AML-193 (cell line): ENCODE results near the gene ABHD17A.

ENCODE experiments used
- DNase-seq, 2 experiments: peaks; one replicate each; lab custom pipeline; 2025; lab: John Stamatoyannopoulos, UW

The ABHD17A gene

GRCh38 chr19:1853295-1854038 is 31.8 kb downstream of the ABHD17A start:
- DNase-seq: peak; percentile 64 to 75

- no peak for DNase-seq
Observed at GRCh38 chr19:1852581-1853128, 32.6 kb downstream of the ABHD17A start.

GRCh38 chr19:1851654-1852580 is 33.4 kb downstream of the ABHD17A start:
- DNase-seq: no peak

DNA sequence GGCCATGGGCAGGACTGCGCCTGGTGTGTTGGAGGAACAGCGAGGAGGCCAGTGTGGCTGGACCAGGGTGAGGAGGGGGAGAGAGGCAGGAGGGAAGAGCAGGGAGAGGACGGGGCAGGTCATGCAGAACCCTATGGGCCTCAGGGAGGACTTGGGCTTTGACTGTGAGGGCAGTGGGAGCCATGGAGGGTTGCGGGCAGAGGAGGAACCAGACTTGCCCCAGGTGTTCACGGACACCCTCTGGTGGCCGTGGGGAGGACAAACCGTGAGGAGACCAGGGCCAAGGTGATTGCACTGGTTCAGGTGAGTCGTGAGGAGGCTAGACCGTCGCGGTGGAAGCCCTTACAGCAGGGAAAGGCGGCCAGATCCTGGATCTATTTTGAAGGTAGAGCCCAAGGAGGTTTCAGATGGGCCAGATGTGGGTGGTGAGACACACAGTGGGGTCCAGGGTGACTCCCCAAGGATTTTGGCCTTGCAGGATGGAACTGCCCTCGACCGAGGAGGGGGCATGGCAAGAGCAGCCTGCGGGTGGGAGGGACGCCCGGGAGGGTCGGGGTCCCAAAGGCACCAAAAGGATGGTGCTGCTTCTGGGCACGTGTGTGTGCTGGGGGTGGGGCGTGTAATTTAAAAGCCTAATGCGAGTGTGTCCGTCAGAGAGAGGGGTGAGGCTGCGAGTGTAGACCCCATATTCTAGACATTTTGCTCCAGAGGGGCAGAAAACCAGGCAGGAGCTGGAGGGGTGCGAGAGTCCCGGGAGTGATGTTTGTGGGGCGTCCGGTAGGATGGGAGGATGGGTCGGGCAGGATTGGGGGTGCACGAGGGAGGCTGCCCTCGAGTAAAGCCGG is 34.3 kb downstream of the ABHD17A start:
- DNase-seq: no peak

DNA sequence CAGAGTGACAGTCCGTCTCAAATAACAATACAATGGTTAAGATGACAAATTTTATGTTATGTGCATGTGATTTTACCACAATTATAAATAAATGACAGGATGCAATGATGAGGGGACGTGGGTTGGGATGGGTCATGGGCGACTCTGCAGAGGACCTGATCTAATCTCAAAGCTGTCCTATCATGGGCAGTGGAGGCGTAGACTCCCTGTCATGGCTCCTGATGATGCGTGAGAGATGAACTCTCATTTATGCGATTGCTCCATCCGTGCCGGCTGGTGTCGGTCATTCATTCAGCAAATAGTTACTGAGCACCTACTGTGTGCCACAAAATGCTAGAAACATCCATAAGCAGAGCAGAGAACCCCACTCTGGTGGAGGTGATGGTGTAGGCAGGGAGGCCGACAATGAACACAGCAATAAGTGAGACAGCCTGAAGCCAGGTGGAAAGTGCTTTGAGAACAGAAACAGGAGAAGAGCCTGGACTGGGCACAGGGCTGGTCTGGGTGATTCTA is 35.4 kb downstream of the ABHD17A start:
- no peak for DNase-seq

DNA sequence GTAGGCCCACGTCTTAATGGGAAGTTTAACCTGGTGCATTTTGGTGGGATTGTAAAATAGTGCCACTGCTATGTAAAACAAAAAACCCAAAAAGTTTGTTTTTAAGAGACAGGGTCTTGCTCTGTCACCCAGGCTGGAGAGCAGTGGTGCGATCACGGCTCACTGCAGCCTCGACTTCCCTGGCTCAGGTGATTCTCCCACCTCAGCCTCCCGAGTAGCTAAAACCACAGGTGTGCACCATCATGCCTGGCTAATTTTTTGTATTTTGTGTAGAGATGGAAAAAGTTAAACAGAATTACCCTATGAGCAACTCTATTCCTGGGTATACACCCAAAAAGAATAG is 36.2 kb downstream of the ABHD17A start:
- DNase-seq: no peak

- DNase-seq: peak; percentile 88 to 89
Observed at GRCh38 chr19:1848399-1849131, 36.7 kb downstream of the ABHD17A start, which contains the start of gene REXO1. REXO1 (minus strand) TSS chr19:1848483; CDS start chr19:1848358, 125 bp downstream.

GRCh38 chr19:1847684-1848398 is 37.5 kb downstream of the ABHD17A start:
- peak in 1 of 2 experiments; percentile 8 for DNase-seq

GRCh38 chr19:1847348-1847683 is 38.0 kb downstream of the ABHD17A start:
- DNase-seq: no peak

DNA sequence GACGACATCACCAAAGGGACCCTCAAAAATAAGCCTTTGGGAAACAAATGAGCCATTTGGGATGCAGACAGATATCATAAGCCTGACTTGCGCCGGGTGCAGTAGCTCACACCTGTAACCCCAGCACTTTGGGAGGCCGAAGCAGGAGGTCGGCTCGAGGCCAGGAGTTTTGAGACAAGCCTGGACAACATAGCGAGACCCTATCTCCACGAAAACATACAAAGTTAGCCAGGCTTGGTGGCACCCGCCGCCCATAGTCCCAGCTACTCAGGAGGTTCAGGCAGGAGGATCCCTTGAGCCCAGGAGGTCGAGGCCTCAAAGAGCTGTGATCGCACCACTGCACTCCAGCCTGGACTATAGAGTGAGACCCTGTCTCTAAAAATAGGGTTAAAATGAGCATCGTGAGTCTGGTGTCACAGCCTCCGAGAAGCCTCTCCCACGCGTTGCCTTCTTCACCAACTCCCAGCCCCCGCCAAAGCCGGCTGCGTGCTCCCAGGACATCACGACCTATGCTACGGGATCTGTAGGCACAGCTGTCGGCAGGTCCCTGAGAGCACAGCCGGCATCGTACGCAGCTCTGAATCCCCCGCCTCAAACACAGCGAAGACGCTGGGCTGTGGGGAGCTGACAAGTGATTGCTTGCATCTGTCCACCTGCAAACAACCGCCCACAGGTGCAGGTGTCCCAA is 38.6 kb downstream of the ABHD17A start:
- DNase-seq: no peak

- no peak for DNase-seq
Observed at GRCh38 chr19:1845642-1846041, 39.7 kb downstream of the ABHD17A start.

DNA sequence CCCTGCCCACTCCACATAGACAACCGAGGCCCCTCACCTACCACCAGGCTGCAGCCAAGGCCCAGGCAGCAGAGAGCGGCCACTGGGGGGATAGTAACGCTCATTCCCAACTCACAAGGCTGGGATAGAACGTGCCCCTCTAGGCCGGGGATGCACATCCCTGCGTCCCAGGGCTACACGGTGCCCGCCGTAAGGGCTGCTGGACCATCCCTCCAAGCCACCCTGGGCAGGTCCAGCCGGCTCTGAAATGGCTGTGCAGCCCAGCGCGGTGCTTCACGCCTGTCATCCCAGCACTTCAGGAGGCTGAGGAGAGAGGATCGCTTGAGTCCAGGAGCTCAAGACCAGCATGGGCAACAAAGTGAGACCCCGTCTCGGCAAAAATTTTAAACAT is 40.2 kb downstream of the ABHD17A start:
- DNase-seq: no peak

DNA sequence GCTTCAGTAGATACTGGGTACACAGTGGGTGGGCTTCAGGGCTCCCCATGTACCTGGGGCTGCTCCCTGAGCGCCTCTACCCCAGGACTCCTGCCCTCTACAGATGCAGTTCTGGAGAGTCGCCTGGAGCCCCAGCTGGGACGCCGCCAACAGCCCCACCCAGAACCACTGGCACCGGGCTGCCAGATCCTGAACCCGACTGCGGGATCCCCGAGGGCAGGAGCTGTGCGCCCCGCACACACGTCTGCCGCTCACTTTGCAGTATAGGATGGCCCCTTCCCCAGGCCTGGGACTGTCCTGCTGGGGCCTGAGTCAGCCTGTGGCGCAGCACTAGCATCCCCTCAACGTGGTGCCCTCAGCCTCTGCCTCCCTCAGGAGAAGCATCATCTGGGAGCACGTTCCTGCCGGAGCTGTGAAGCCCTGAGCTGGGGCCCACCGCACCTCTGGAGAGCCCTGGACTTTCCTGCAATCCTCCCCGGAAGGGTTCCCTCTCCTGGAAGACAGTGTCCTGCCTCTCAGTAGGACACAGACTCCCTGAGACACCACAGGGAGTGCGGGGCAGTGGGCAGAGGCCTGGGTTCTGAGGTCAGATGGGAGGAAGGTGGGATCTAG is 40.7 kb downstream of the ABHD17A start:
- DNase-seq: no peak

DNA sequence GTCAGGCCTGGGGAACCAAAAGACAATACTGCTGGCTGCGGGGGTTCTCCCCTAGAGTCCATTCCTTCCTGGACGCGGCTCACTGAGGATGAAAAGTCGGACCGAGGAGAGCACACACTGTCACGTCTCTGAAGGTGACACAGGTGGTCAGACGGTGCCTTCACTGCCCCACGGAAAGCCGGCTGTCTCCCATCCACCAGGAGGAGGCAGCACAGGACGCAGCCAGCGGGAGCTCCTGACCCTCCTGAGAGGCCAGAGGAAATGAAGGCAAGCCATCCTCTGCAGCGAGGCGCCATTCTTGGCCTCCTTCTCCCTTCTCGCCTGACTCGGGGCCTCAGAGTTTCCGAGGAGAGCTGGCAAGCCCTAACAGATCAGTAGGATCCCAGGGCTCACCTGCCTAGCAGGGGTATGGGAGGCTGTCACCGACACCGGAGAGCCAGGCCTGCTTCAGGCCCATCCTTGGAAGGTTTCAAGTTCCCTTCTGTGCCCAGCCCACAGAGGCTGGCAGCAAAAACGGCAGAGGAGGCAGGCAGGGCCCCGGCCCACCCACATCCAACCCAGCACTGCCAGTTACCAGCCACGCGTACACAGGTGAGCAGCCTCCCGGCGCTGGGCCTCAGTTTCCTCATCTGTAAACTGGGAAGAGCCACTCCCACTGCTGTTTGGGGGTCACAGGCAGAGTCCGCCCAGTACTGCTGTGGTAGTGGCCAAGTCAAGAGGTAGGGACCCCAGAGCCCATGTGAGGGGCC is 41.5 kb downstream of the ABHD17A start:
- DNase-seq: no peak

DNA sequence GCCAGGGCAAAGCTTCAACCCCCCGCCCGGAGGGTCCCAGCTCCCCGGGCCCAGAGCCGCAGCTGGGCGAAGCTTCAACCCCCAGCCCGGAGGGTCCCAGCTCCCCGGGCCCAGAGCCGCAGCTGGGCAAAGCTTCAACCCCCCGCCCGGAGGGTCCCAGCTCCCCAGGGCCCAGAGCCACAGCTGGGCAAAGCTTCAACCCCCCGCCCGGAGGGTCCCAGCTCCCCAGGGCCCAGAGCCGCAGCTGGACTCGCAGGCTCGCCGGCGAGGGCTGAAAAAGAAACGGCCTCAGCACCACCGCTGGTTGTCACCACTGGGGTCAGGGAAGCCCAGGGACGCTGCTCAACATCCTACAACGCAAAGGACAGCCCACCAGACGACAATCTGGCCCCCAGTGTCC is 42.2 kb downstream of the ABHD17A start:
- DNase-seq: no peak

GRCh38 chr19:1841209-1841924 is 43.9 kb downstream of the ABHD17A start:
- no peak for DNase-seq

DNA sequence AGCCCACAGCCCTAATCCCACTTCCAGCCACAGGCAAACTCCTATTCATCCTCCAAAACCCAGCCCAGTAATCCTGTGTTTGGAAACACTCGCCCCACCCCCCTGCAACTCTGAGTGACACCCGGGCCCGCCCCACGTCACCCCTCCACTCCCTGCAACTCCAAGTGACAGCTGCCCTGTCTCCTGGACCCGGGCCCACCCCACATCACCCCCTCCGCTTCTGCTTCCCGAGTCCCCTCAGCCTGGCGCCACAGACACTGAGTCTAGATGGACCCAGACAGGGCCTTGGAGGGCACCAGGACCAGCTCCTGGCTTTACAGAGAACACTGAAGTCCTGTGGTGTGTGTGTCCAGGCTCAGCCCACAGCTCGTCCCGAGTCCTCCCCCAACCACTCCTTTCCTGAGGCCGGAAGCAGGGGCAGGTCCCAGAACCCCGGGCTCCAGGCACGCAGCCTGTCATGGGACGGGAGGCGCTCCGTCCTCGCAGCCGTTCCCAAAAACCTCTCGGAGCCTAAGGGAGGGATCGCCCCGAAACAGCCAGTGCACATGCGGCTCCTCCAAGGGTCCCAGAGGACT is 44.7 kb downstream of the ABHD17A start:
- no peak for DNase-seq
